Astrocyte (in vitro differentiated cells and primary cell): Measurements from ENCODE around the gene CPNE4. TPM values are rescaled to one million over a fixed set of nuclear protein-coding genes. Genes with fewer than 3 reads are reported as not detected.

Experiments
- DNase-seq: peaks from one replicate; pipeline ENCODE4 v3.0.0-alpha.2; 2010; ENCODE audit warnings: low read depth
- FAIRE-seq: peaks from 2 replicates; lab custom pipeline; 2011; peaks lifted over from hg19 to GRCh38; lab: Jason Lieb, UNC
- H2AFZ ChIP-seq: 2 replicates; pipeline ENCODE4 v1.6.0; 2012; ENCODE audit warnings: low read depth, low read length, inconsistent platforms
- H3K27ac ChIP-seq: 2 replicates; pipeline ENCODE4 v1.5.1; 2011; ENCODE audit warnings: low read depth, low read length, inconsistent platforms
- H3K27me3 ChIP-seq: 2 replicates; pipeline ENCODE4 v1.6.0; 2011; ENCODE audit warnings: low read length, inconsistent platforms; ENCODE audit not compliant: insufficient read depth
- H3K36me3 ChIP-seq: 2 replicates; pipeline ENCODE4 v1.5.1; 2011; ENCODE audit warnings: low read length, inconsistent platforms; ENCODE audit not compliant: insufficient read depth
- H3K4me1 ChIP-seq: 2 replicates; pipeline ENCODE4 v1.5.1; 2011; ENCODE audit warnings: low read length, inconsistent platforms; ENCODE audit not compliant: insufficient read depth
- H3K4me2 ChIP-seq: 2 replicates; pipeline ENCODE4 v1.6.0; 2012; ENCODE audit warnings: low read length, inconsistent platforms
- H3K4me3 ChIP-seq: 2 replicates; pipeline ENCODE4 v1.5.1; 2011; ENCODE audit warnings: low read depth, mild to moderate bottlenecking, low read length, inconsistent platforms; ENCODE audit not compliant: insufficient read depth
- H3K79me2 ChIP-seq: 2 replicates; pipeline ENCODE4 v1.6.0; 2012; ENCODE audit warnings: mild to moderate bottlenecking, low read length, inconsistent platforms; ENCODE audit not compliant: insufficient read depth
- H3K9ac ChIP-seq: 2 replicates; pipeline ENCODE4 v1.6.0; 2012; ENCODE audit warnings: mild to moderate bottlenecking, low read length, inconsistent platforms
- H3K9me3 ChIP-seq: 2 replicates; pipeline ENCODE4 v1.5.1; 2012; ENCODE audit warnings: low read depth, mild to moderate bottlenecking, low read length, inconsistent platforms; ENCODE audit not compliant: insufficient read depth
- H4K20me1 ChIP-seq: 2 replicates; pipeline ENCODE4 v1.6.0; 2012; ENCODE audit warnings: low read length, inconsistent platforms; ENCODE audit not compliant: insufficient read depth
- H3K27ac Mint-ChIP-seq: one replicate; pipeline ENCODE4 v1.8.0; 2021; ENCODE audit warnings: mild to moderate bottlenecking, mixed read lengths; ENCODE audit not compliant: unreplicated experiment
- H3K27me3 Mint-ChIP-seq: one replicate; pipeline ENCODE4 v1.8.0; 2021; ENCODE audit warnings: low read depth, mixed read lengths; ENCODE audit not compliant: unreplicated experiment
- H3K36me3 Mint-ChIP-seq: one replicate; pipeline ENCODE4 v1.8.0; 2021; ENCODE audit warnings: low read depth, mixed read lengths; ENCODE audit not compliant: unreplicated experiment
- H3K4me1 Mint-ChIP-seq: one replicate; pipeline ENCODE4 v1.8.0; 2021; ENCODE audit warnings: low read depth, mixed read lengths; ENCODE audit not compliant: unreplicated experiment
- H3K4me3 Mint-ChIP-seq: one replicate; pipeline ENCODE4 v1.8.0; 2021; ENCODE audit warnings: mild to moderate bottlenecking, moderate library complexity, mixed read lengths; ENCODE audit not compliant: unreplicated experiment
- H3K9me3 Mint-ChIP-seq: one replicate; pipeline ENCODE4 v1.8.0; 2021; ENCODE audit warnings: mild to moderate bottlenecking, mixed read lengths; ENCODE audit not compliant: unreplicated experiment
- EZH2 ChIP-seq: IDR thresholded peaks from 2 replicates; pipeline ENCODE4 v1.6.1; 2012; ENCODE audit warnings: mild to moderate bottlenecking, low read length, inconsistent platforms; ENCODE audit not compliant: insufficient read depth
- total RNA-seq: library from RNA; stranded (reverse); gene quantifications from 2 replicates; pipeline ENCODE4 v1.2.1, GENCODE V29; 2021
- TF ChIP-seq, protein P1 (sequence below): IDR thresholded peaks from 2 replicates; pipeline ENCODE4 v1.5.1; 2011; ENCODE audit warnings: low read depth, mild to moderate bottlenecking, inconsistent platforms, low read length, moderate library complexity; ENCODE audit not compliant: insufficient read depth

CPNE4 gene
- total RNA-seq, 1 donor from 2014 or later, result 0.68 TPM

DNA sequence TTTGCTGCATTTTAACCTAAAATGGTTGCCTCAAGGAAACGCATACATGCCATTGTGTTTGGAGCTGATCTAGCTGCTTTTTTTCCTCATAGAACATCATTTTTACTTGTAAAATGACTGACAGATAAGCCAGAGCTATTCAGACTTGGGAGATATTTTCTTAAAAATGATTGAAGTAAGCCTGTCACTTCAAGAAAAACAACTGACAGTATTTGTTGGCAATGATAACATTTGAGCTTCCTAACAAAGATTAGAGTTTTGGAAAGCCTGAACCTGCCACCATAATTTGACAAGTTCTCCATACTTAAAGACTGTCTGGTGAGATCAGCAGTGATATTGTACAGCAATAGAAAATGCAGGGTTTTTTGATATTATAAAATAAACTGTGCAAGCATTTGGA lies 504.4 kb downstream of the CPNE4 start:
- H3K4me2 ChIP-seq, result no peak overlapping the region
- H4K20me1 ChIP-seq, result no peaks in the 10 kb centered on the region
- H3K4me1 ChIP-seq, result peaks cover 7% of the 10 kb centered on the region
- FAIRE-seq (no peak), DNase-seq (no peak)
- Mint-ChIP-seq H3K27ac (no peak overlapping the region), H3K9me3 (no peaks in the 10 kb centered on the region), H3K4me1 (no peaks in the 10 kb centered on the region), H3K4me3 (no peak overlapping the region), H3K36me3 (no peaks in the 10 kb centered on the region), H3K27me3 (peaks cover 3% of the 10 kb centered on the region)
- H3K4me3 ChIP-seq, result no peak overlapping the region
- no peak overlapping the region for H2AFZ ChIP-seq
- no peak for TF ChIP-seq EZH2
- TF ChIP-seq, protein P1, sequence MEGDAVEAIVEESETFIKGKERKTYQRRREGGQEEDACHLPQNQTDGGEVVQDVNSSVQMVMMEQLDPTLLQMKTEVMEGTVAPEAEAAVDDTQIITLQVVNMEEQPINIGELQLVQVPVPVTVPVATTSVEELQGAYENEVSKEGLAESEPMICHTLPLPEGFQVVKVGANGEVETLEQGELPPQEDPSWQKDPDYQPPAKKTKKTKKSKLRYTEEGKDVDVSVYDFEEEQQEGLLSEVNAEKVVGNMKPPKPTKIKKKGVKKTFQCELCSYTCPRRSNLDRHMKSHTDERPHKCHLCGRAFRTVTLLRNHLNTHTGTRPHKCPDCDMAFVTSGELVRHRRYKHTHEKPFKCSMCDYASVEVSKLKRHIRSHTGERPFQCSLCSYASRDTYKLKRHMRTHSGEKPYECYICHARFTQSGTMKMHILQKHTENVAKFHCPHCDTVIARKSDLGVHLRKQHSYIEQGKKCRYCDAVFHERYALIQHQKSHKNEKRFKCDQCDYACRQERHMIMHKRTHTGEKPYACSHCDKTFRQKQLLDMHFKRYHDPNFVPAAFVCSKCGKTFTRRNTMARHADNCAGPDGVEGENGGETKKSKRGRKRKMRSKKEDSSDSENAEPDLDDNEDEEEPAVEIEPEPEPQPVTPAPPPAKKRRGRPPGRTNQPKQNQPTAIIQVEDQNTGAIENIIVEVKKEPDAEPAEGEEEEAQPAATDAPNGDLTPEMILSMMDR, result no peak
- no peaks in the 10 kb centered on the region for H3K79me2 ChIP-seq
- H3K27me3 ChIP-seq, result no peaks in the 10 kb centered on the region
- H3K9ac ChIP-seq, result no peak overlapping the region
- H3K27ac ChIP-seq, result no peak overlapping the region
- H3K9me3 ChIP-seq, result no peaks in the 10 kb centered on the region
- H3K36me3 ChIP-seq, result no peaks in the 10 kb centered on the region

DNA sequence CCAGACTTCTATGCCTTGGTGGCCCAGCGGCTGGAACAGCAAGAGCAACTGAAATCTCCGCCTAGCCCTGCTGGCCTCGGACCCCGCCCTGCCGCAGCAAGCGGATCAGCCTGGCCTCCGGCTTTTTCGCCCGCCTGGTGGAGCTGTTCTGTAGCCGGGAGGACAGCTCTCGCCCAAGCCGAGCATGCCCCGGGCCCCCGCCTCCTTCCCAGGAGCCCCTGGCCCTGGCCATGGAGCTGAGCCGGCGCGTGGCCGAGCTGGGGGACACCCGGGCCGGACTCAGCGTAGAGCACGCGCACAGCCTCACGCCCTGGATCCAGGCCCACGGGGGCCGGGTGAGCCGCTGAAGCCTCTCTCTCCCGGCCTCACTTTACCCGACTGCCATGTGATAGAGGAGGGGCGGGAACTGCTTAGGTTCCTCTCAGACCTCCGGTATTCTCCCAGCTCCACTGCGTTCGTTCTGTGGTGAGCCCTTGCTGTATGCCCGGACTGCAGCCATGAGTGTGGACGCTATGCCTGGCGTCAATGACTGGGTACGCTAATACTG lies 507.9 kb downstream of the CPNE4 start:
- H3K9me3 ChIP-seq, result no peaks in the 10 kb centered on the region
- Mint-ChIP-seq H3K27ac (no peak overlapping the region), H3K36me3 (no peaks in the 10 kb centered on the region), H3K4me1 (no peaks in the 10 kb centered on the region), H3K9me3 (no peaks in the 10 kb centered on the region), H3K27me3 (peaks cover 5% of the 10 kb centered on the region), H3K4me3 (no peak overlapping the region)
- H3K4me3 ChIP-seq, result peak overlapping the region; percentile 45
- H3K4me1 ChIP-seq, result peaks cover 7% of the 10 kb centered on the region
- DNase-seq, result peak; percentile 40
- no peak overlapping the region for H3K27ac ChIP-seq
- H3K36me3 ChIP-seq, result no peaks in the 10 kb centered on the region
- H3K4me2 ChIP-seq, result peak overlapping the region; percentile 83
- H2AFZ ChIP-seq, result peak overlapping the region; percentile 95
- TF ChIP-seq, protein P1, result peak; percentile 7
- no peak for TF ChIP-seq EZH2
- no peaks in the 10 kb centered on the region for H4K20me1 ChIP-seq
- H3K79me2 ChIP-seq, result no peaks in the 10 kb centered on the region
- no peak for FAIRE-seq
- H3K9ac ChIP-seq, result peak overlapping the region; percentile 65
- H3K27me3 ChIP-seq, result peaks cover 2% of the 10 kb centered on the region

DNA sequence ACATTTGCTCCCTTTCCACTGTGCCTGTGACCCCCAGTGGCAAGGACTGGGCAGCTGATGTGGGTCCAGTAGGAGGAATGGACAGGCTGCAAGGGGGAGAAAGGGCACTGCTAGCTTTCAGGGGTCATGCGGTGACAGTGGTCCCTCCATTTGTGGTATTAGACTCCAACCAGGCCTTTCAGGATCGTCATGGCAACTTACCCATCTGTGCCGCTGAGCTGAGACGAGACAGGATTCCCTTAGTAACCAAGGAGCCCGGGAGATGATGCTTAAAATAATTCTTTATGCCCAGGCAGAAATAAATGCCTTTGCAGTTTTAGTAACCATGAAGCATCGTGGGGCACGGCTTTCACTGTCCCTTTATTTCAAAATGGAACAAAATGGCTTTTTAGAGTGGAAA lies 516.1 kb downstream of the CPNE4 start:
- TF ChIP-seq EZH2, result no peak
- TF ChIP-seq, protein P1, result no peak
- FAIRE-seq (no peak), DNase-seq (no peak)
- Mint-ChIP-seq H3K27ac (no peak overlapping the region), H3K27me3 (peaks cover 3% of the 10 kb centered on the region), H3K4me1 (no peaks in the 10 kb centered on the region), H3K4me3 (no peak overlapping the region), H3K9me3 (peaks cover 8% of the 10 kb centered on the region), H3K36me3 (no peaks in the 10 kb centered on the region)
- H3K4me3 ChIP-seq, result no peak overlapping the region
- no peaks in the 10 kb centered on the region for H3K4me1 ChIP-seq
- H3K27ac ChIP-seq, result no peak overlapping the region
- no peak overlapping the region for H3K9ac ChIP-seq
- H2AFZ ChIP-seq, result no peak overlapping the region
- no peaks in the 10 kb centered on the region for H3K79me2 ChIP-seq
- H3K36me3 ChIP-seq, result no peaks in the 10 kb centered on the region
- H4K20me1 ChIP-seq, result no peaks in the 10 kb centered on the region
- H3K9me3 ChIP-seq, result no peaks in the 10 kb centered on the region
- H3K27me3 ChIP-seq, result peaks cover 2% of the 10 kb centered on the region
- H3K4me2 ChIP-seq, result no peak overlapping the region
